GM12873 (cell line): ENCODE data around the gene PLXNA1.

Experiments
- CTCF ChIP-seq: IDR thresholded peaks from 2 replicates; pipeline ENCODE4 v1.5.1; 2012; ENCODE audit warnings: low read depth, mild to moderate bottlenecking, moderate library complexity, low read length, control low read depth; ENCODE audit not compliant: insufficient read depth; ENCODE audit errors: missing control alignments

PLXNA1 gene

GRCh38 chr3:126959921-126960603 lies 22.9 kb upstream of the PLXNA1 start:
- no peak for TF ChIP-seq CTCF

DNA sequence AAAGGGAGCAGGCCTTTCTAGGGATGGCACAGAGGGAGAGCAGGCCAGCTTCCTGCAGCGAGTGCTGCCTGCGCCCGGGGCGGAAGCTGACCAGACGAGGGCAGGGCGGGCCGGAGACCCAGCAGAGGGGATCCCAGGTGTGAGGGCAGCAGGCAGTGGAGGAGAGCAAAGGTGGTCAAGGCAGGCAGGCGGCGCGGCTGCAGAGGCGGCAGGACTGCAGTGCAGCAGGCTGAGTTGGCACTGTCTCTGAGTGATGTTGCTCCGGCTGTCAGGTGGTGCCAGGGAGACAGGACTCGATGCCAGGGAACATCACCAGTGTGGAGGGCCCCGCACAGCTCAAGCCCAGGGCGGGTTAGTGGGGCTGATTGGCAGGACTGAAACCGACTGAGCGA lies 22.3 kb upstream of the PLXNA1 start:
- no peak for TF ChIP-seq CTCF

- TF ChIP-seq CTCF: no peak
Observed at GRCh38 chr3:126961191-126961790, 21.6 kb upstream of the PLXNA1 start.

DNA sequence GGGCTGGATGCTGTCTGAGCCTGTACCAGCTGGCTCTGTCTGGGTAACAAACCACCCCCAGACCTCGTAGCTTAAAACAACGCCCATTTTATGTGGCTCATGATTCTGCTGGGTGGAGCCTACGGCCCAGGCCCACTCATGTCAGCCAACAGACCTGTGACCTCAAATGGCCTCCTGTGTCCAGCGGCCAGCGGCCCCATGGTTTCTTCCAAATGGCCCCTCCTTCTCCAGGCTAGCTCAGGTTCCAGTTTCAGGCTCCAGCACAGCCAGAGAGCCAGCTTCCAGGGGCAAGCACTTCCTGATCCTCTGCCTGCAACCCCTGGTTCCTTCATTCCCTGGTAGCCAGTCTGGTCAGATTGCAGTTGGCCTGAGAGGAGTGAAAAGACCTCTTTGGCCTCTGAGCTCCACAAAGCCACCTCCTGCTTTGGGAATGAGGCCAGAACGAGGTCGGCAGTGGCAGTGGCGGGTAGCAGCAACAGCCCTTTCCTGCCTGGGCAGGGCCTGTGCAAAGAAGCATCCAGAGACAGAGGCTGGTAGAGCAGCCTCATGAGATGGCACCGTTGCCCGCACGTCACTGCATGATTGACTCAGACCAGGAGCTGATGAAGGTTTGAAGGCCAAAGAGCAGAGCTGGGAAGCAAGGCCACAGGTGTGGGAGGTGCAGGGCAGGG lies 21.0 kb upstream of the PLXNA1 start:
- no peak for TF ChIP-seq CTCF

DNA sequence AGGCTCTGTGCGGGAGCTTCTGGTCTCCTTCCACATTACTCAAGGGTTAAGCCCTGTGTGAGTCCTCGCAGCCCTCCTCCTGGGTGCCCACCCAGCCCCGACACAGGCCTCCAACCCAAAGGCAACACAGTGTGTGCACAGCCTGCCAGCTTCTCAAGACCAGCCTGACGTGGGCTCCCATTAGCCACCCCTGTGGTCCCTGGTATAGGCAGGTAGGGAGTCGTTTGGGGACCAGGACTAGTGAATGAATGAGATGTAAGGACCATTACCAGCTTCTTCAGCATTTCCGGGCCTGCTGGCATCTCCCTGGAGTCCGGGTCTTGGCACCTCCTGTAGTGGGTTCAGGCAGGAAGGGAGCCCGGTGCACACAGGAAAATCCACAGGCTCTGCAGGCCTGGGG lies 20.2 kb upstream of the PLXNA1 start:
- TF ChIP-seq CTCF: no peak

GRCh38 chr3:126963261-126964190 lies 19.4 kb upstream of the PLXNA1 start:
- TF ChIP-seq CTCF: no peak
